Left lung (tissue), 10 donors: ENCODE measurements around the gene ADGB. TPM values are rescaled to one million over a fixed set of nuclear protein-coding genes. Genes with fewer than 3 reads are reported as not detected.

Source experiments
- ATAC-seq: fragments of 200-7000 bp; cut with Tn5 transposase; one replicate; pipeline ENCODE4 v1.9.1; 2020; ENCODE audit warnings: moderate library complexity
- DNase-seq, 4 donors: peaks; one replicate each; pipeline ENCODE4 v3.0.0-alpha.2; 2013 to 2020
- H3K27ac ChIP-seq, 2 donors: fragments of 200-600 bp; sonication (generic) in 1 of 2; one replicate each; pipeline versions ENCODE4 v1.5.0 to v1.8.0; 2020 to 2021
- H3K27me3 ChIP-seq, 2 donors: fragments of 200-600 bp; sonication (generic) in 1 of 2; one replicate each; pipeline versions ENCODE4 v1.5.0 to v1.8.0; 2020 to 2021
- H3K36me3 ChIP-seq, 2 donors: fragments of 200-600 bp; sonication (generic) in 1 of 2; one replicate each; pipeline versions ENCODE4 v1.5.0 to v1.8.0; 2020 to 2021
- H3K4me1 ChIP-seq, 2 donors: fragments of 200-600 bp; one replicate each; pipeline ENCODE4 v1.8.0; 2021
- H3K4me3 ChIP-seq, 2 donors: fragments of 200-600 bp; sonication (generic) in 1 of 2; one replicate each; pipeline versions ENCODE4 v1.5.0 to v1.8.0; 2020 to 2021; ENCODE audit warnings: mild to moderate bottlenecking in 1 of 2
- H3K9me3 ChIP-seq, 2 donors: fragments of 200-600 bp; sonication (generic) in 1 of 2; one replicate each; pipeline versions ENCODE4 v1.5.0 to v1.8.0; 2020 to 2021
- intact Hi-C, 2 donors: fragments of 100-400 bp; cut with DNase I; formaldehyde crosslinking; loops; one replicate each; pipeline versions ENCODE4 v1.11.2 to v1.14.2; 2022
- polyA plus RNA-seq, 6 donors: library from polyadenylated mRNA; unstranded; fragments of 120-200 nt; gene quantifications; one replicate each; pipeline ENCODE4 v1.2.1, GENCODE V29; 2013; ENCODE audit not compliant: insufficient read length in 6 of 6
- total RNA-seq, 2 donors: library from RNA; stranded (reverse); fragmentation: NEBNext Ultra II Directional; extraction: Animal tissue kit (Norgen Biotek cat#: 25700); gene quantifications; one replicate each; pipeline ENCODE4 v1.2.1, GENCODE V29; 2021
- TF ChIP-seq, protein P1 (sequence below), 2 donors: fragments of 200-600 bp; sonication (generic) in 1 of 2; IDR thresholded peaks; one replicate each; pipeline versions ENCODE4 v1.5.0 to v1.8.0; 2021; ENCODE audit warnings: antibody characterized with exemption in 2 of 2
- donor health status: DM: no; HTN: yes; CAD: no.
- donor health status: DM: no; HTN: no; CAD: no.

Gene ADGB
- total and polyA plus RNA-seq, 8 donors, result 0.67 to 5.9 (median 2.5) TPM; not detected in 1

DNA sequence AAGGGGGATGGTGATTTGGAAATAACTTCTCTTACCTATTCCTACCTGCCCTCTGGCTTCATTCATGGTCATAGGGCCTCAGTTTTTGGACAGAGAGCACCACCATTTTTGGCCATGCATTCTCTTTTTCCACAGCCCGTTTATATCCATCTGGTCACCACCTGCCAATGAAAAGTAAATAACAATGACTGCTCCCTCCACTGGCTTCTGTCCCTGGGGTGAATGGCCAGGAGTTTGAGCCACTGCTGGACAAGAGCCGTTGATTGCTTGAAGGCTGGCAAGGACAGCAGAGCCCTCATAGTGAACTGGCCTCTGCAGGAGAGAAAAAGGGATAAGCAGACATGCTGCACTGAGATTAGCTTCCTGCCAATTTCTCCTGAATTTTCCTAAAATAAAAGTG lies 261.8 kb downstream of the ADGB start:
- no peaks in the 10 kb centered on the region for H3K27me3 ChIP-seq
- intact Hi-C loops, result no loop called here
- DNase-seq, result no peak
- H3K4me1 ChIP-seq, result peaks cover 0 to 6% of the 10 kb centered on the region in 2 donors
- no peak for ATAC-seq
- H3K9me3 ChIP-seq, result no peaks in the 10 kb centered on the region
- no peaks in the 10 kb centered on the region for H3K36me3 ChIP-seq
- H3K4me3 ChIP-seq, result no peak overlapping the region
- no peak overlapping the region for H3K27ac ChIP-seq
- TF ChIP-seq, protein P1, sequence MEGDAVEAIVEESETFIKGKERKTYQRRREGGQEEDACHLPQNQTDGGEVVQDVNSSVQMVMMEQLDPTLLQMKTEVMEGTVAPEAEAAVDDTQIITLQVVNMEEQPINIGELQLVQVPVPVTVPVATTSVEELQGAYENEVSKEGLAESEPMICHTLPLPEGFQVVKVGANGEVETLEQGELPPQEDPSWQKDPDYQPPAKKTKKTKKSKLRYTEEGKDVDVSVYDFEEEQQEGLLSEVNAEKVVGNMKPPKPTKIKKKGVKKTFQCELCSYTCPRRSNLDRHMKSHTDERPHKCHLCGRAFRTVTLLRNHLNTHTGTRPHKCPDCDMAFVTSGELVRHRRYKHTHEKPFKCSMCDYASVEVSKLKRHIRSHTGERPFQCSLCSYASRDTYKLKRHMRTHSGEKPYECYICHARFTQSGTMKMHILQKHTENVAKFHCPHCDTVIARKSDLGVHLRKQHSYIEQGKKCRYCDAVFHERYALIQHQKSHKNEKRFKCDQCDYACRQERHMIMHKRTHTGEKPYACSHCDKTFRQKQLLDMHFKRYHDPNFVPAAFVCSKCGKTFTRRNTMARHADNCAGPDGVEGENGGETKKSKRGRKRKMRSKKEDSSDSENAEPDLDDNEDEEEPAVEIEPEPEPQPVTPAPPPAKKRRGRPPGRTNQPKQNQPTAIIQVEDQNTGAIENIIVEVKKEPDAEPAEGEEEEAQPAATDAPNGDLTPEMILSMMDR (IDR thresholded peaks at IDR 0.05), result no peak

DNA sequence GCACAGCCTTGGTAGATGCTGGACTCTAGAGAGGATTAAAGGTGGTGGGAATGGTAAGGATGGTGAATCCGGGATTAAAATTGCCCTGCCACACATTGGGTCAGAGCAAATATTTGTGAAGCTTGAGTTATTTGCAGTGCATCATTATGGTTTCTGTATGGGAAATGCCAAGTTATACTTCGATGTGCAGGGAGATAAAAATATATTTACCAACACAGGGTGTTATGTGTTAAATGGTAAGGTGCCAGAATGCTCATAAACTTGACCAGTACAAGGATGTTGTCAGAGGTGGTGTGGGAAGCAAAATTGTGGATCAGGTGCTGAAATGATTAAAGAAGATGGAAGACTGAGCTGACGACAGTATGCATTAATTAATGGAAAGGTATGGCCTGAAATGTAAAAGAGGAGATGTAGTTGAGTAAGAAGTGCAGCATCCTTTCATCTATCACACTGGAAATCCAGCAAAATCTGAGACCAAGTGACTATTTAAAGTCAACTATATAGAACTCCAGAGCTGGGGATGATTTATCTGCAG lies 262.3 kb downstream of the ADGB start:
- TF ChIP-seq, protein P1 (IDR thresholded peaks at IDR 0.05), result no peak
- no peaks in the 10 kb centered on the region for H3K27me3 ChIP-seq
- intact Hi-C loops, result no loop called here
- no peak for DNase-seq
- no peaks in the 10 kb centered on the region for H3K9me3 ChIP-seq
- H3K36me3 ChIP-seq, result no peaks in the 10 kb centered on the region
- H3K4me3 ChIP-seq, result no peak overlapping the region
- H3K4me1 ChIP-seq, result peaks cover 0 to 6% of the 10 kb centered on the region in 2 donors
- no peak overlapping the region for H3K27ac ChIP-seq
- ATAC-seq, result no peak

DNA sequence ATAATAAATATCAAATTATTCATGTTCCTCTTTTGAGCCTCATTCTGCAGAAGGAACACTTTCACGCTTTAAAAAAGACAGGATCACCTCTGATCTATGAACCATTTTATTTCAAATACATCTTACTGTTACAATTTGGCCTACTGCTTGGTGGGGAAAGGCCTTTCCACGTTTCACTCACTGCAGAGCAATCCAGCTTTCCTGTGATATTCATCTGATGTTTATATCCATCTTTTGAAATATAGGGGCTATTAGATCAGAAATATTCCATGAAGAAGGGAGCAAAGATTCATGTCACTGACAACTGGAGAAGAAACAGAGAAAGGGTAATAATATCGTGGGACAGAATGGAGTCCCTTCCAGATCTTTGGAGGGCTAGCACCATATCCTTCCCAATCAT lies 262.9 kb downstream of the ADGB start:
- ATAC-seq (no peak), DNase-seq (no peak)
- Histone ChIP-seq H3K4me3 (no peak overlapping the region), H3K27me3 (no peaks in the 10 kb centered on the region), H3K9me3 (no peaks in the 10 kb centered on the region), H3K4me1 (peaks cover 0 to 6% of the 10 kb centered on the region in 2 donors), H3K36me3 (no peaks in the 10 kb centered on the region), H3K27ac (no peak overlapping the region)
- TF ChIP-seq, protein P1 (IDR thresholded peaks at IDR 0.05), result no peak
- intact Hi-C loops, result no loop called here

DNA sequence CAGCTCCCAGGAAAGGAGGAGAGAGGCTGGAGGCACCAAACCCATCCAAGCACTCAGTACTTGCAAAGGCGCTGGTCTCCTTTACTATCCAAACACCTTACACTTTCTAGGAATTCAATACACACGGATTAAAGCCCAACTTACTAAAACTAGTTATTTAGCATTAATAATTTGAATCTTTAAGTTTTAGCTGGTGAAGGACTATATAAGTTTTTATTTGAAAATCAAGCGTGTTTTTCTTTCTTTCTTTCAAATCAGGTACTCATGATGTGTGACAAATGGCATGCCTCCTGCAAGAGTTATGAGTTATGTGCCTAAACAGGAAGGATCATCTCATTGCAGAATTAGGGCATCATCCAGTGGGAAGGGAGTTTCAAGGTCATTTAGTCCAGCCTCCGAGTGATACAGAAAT lies 263.7 kb downstream of the ADGB start:
- TF ChIP-seq, protein P1 (IDR thresholded peaks at IDR 0.05), result no peak
- H3K27me3 ChIP-seq, result no peaks in the 10 kb centered on the region
- no peaks in the 10 kb centered on the region for H3K36me3 ChIP-seq
- peaks cover 0 to 4% of the 10 kb centered on the region in 2 donors for H3K4me1 ChIP-seq
- intact Hi-C loops, result no loop called here
- no peak overlapping the region for H3K4me3 ChIP-seq
- no peak overlapping the region for H3K27ac ChIP-seq
- DNase-seq (no peak), ATAC-seq (no peak)
- no peaks in the 10 kb centered on the region for H3K9me3 ChIP-seq

DNA sequence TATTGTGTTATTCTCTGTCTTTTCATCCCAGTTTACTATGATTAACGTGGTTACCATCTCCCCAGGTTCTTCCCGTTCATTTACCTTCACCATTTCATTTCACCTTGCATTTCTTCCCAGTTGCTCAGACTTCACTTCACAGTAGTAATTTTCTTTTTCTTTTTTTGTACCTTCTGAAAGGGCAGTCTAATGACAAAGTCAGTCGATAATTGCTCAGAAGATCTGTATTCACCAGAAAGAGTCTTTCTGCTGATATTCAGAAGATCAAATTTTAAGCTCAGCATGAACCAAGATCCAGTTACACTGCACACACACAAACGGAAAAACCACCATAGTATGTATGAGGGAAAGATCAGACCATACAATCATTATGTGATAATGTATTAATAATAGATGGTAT lies 265.5 kb downstream of the ADGB start:
- TF ChIP-seq, protein P1 (IDR thresholded peaks at IDR 0.05), result no peak
- ATAC-seq (no peak), DNase-seq (no peak)
- Histone ChIP-seq H3K4me1 (no peaks in the 10 kb centered on the region), H3K27ac (no peak overlapping the region), H3K27me3 (no peaks in the 10 kb centered on the region), H3K4me3 (no peak overlapping the region), H3K9me3 (no peaks in the 10 kb centered on the region), H3K36me3 (no peaks in the 10 kb centered on the region)
- intact Hi-C loops, result no loop called here
